A673 (cell line): ENCODE measurements around the gene C3orf70.

ENCODE experiments used
- EZH2 ChIP-seq: fragments of 200-600 bp; sonication (generic); IDR thresholded peaks from 2 replicates; pipeline ENCODE4 v1.6.1; 2017; ENCODE audit warnings: borderline replicate concordance, low read depth, mild to moderate bottlenecking, mixed read lengths, antibody characterized with exemption, low read length; ENCODE audit not compliant: poor library complexity, severe bottlenecking
- TF ChIP-seq, protein P1 (sequence below): fragments of 300-800, 200-600 bp; sonication (generic); conservative IDR thresholded peaks from 2 replicates; pipeline ENCODE4 v1.5.1; 2017; ENCODE audit warnings: low read depth, mild to moderate bottlenecking, antibody characterized with exemption, low read length, moderate library complexity, mixed read lengths

DNA sequence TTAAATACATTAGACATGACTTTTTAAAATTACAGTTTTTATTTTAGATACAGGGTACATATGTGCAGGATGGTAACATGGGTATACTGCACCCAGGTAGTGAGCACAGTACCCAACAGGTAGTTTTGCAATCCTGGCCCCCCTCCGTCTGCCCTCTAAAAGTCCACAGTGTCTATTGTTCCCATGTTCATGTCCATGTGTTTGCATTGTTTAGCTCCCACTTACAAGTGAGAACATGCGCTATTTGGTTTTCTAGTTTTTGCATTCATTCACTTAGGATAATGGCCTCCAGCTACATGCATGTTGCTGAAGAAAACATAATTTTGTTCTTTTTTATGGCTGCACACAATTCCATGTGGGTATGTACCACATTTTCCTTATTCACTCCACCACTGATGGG lies 23.8 kb downstream of the C3orf70 start:
- TF ChIP-seq, protein P1, sequence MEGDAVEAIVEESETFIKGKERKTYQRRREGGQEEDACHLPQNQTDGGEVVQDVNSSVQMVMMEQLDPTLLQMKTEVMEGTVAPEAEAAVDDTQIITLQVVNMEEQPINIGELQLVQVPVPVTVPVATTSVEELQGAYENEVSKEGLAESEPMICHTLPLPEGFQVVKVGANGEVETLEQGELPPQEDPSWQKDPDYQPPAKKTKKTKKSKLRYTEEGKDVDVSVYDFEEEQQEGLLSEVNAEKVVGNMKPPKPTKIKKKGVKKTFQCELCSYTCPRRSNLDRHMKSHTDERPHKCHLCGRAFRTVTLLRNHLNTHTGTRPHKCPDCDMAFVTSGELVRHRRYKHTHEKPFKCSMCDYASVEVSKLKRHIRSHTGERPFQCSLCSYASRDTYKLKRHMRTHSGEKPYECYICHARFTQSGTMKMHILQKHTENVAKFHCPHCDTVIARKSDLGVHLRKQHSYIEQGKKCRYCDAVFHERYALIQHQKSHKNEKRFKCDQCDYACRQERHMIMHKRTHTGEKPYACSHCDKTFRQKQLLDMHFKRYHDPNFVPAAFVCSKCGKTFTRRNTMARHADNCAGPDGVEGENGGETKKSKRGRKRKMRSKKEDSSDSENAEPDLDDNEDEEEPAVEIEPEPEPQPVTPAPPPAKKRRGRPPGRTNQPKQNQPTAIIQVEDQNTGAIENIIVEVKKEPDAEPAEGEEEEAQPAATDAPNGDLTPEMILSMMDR: no peak
- TF ChIP-seq EZH2: no peak
